Esophagus (tissue), 2 donors: ENCODE measurements around the gene SGCD. TPM values are rescaled to one million over a fixed set of nuclear protein-coding genes. Genes with fewer than 3 reads are reported as not detected.

ENCODE experiments used
- H3K27ac ChIP-seq, 2 donors: one replicate each; pipeline ENCODE4 v1.5.1; 2013; ENCODE audit warnings: low read depth in 2 of 2, mild to moderate bottlenecking in 2 of 2, inconsistent platforms in 1 of 2, low read length in 1 of 2, moderate library complexity in 1 of 2
- H3K27me3 ChIP-seq, 2 donors: one replicate each; pipeline ENCODE4 v1.6.1; 2013; ENCODE audit warnings: low read length in 2 of 2, control low read depth in 1 of 2, mild to moderate bottlenecking in 1 of 2; ENCODE audit not compliant: insufficient read depth in 2 of 2, control insufficient read depth in 1 of 2
- H3K36me3 ChIP-seq, 2 donors: one replicate each; pipeline ENCODE4 v1.6.1; 2013; ENCODE audit warnings: low read length in 1 of 2; ENCODE audit not compliant: control insufficient read depth in 2 of 2, insufficient read depth in 2 of 2
- H3K4me1 ChIP-seq, 2 donors: one replicate each; pipeline ENCODE4 v1.6.1; 2013; ENCODE audit warnings: low read length in 1 of 2; ENCODE audit not compliant: control insufficient read depth in 2 of 2, insufficient read depth in 2 of 2
- H3K4me3 ChIP-seq, 2 donors: one replicate each; pipeline ENCODE4 v1.5.1; 2013; ENCODE audit warnings: low read length in 2 of 2, mild to moderate bottlenecking in 2 of 2, low read depth in 1 of 2, moderate library complexity in 1 of 2
- H3K9me3 ChIP-seq, 2 donors: one replicate each; pipeline ENCODE4 v1.6.1; 2013; ENCODE audit warnings: mild to moderate bottlenecking in 2 of 2, low read depth in 1 of 2, low read length in 1 of 2, moderate library complexity in 1 of 2; ENCODE audit not compliant: control insufficient read depth in 2 of 2, insufficient read depth in 1 of 2
- WGBS, 2 donors: extraction: QIAGEN DNeasy Blood & Tissue Kit; methylation state at CpG; one replicate each; pipeline ENCODE4 v1.1.7; 2013; 5-methylcytosine and 5-hydroxymethylcytosine counted together
- polyA plus RNA-seq, 2 donors: library from polyadenylated mRNA; stranded (reverse); fragments of 200-250 nt; gene quantifications; one replicate each; pipeline ENCODE4 v1.2.3, GENCODE V29; 2013
- donor health status: healthy with polysubstance abuse.
- donor health status: Bipolar disorder and iron deficiency.

Gene SGCD
- polyA plus RNA-seq, 2 donors = 0.35 to 0.84 TPM

DNA sequence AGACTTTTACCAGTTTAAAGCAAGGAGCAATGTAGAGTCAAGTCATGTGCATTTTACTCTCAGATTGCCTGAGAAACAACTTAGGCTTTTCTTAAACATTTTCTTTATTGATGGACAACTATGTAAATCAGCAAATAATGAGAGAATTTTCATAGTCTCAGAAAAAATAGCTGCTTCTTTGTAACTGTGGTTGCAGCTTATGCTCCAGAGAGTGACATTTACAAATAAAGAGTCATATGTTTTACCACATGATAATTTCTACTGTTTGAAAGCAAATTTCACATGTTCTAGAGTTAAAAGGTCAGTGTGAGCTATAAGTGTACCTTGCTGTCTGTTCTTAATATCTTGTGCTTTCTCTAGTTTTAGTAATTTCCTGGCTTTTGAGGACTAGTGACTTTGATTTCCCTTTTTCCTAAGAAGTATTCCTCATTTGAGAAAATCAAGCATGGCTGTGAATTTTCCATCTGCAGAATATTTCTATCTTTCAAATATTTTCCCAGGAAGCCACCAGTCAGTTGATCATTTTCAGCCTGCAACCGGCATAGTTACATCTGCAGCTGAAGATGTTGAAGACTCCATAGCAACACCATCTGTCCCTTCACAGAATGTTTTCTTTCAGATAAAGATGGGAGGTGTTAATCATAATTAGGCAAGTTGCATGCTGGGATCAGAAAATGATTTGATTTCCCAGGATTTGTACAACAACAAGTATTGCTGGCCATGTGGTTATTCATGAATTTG, 229.9 kb downstream of the SGCD start:
- H3K27me3 ChIP-seq = no peaks in the 10 kb centered on the region
- H3K4me3 ChIP-seq = no peak overlapping the region
- H3K27ac ChIP-seq = no peak overlapping the region
- 49 to 59% methylated on average over 1 of the region's 1 CpG for WGBS, 2 donors
- H3K9me3 ChIP-seq = no peaks in the 10 kb centered on the region
- no peaks in the 10 kb centered on the region for H3K4me1 ChIP-seq
- H3K36me3 ChIP-seq = no peaks in the 10 kb centered on the region

GRCh38 chr5:156560002-156560401, 233.0 kb downstream of the SGCD start:
- 50 to 59% methylated on average over 2 of the region's 2 CpGs for WGBS, 2 donors
- Histone ChIP-seq H3K4me1 (no peaks in the 10 kb centered on the region), H3K36me3 (no peaks in the 10 kb centered on the region), H3K4me3 (no peak overlapping the region), H3K27ac (no peak overlapping the region), H3K27me3 (no peaks in the 10 kb centered on the region), H3K9me3 (no peaks in the 10 kb centered on the region)

DNA sequence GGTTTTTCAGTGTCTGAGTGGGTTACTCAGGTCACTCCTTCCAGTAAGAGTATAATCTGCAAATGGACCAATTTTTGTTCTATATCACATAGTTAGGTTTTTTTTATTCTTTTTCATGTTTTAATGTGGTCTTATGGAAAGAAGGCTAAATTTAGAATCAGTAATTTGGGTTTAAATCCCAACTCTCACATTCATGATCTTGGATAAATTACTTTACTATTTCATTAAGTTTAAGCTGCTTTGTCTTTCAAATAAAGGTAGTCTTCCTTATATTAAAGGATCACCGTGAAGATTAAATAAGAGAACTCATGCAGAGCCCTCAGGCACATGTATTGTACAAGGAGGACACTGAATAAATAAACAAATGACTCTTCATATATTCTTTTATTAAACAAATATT, 234.7 kb downstream of the SGCD start:
- H3K36me3 ChIP-seq = no peaks in the 10 kb centered on the region
- H3K27me3 ChIP-seq = no peaks in the 10 kb centered on the region
- no peaks in the 10 kb centered on the region for H3K9me3 ChIP-seq
- no peak overlapping the region for H3K27ac ChIP-seq
- WGBS, 2 donors = 48 to 71% methylated on average over 1 of the region's 1 CpG
- H3K4me3 ChIP-seq = no peak overlapping the region
- no peaks in the 10 kb centered on the region for H3K4me1 ChIP-seq

- H3K9me3 ChIP-seq = no peaks in the 10 kb centered on the region
- no peaks in the 10 kb centered on the region for H3K36me3 ChIP-seq
- no peaks in the 10 kb centered on the region for H3K4me1 ChIP-seq
- no peak overlapping the region for H3K4me3 ChIP-seq
- H3K27ac ChIP-seq = no peak overlapping the region
- no peaks in the 10 kb centered on the region for H3K27me3 ChIP-seq
These were observed 243.7 kb downstream of the SGCD start for GRCh38 chr5:156570615-156571014.

- Histone ChIP-seq H3K4me1 (no peaks in the 10 kb centered on the region), H3K9me3 (no peaks in the 10 kb centered on the region), H3K27ac (no peak overlapping the region), H3K27me3 (no peaks in the 10 kb centered on the region), H3K36me3 (no peaks in the 10 kb centered on the region), H3K4me3 (no peak overlapping the region)
- 83 to 86% methylated on average over 3 of the region's 3 CpGs for WGBS, 2 donors
These were observed 254.8 kb downstream of the SGCD start for GRCh38 chr5:156581725-156582124.

- Histone ChIP-seq H3K27ac (no peak overlapping the region), H3K9me3 (no peaks in the 10 kb centered on the region), H3K4me3 (no peak overlapping the region), H3K4me1 (no peaks in the 10 kb centered on the region), H3K27me3 (no peaks in the 10 kb centered on the region), H3K36me3 (no peaks in the 10 kb centered on the region)
- WGBS, 2 donors = 39 to 54% methylated on average over 2 of the region's 2 CpGs
These were observed 255.2 kb downstream of the SGCD start for GRCh38 chr5:156582193-156582598.

GRCh38 chr5:156584871-156585270, 257.9 kb downstream of the SGCD start:
- Histone ChIP-seq H3K9me3 (no peaks in the 10 kb centered on the region), H3K27me3 (no peaks in the 10 kb centered on the region), H3K4me1 (no peaks in the 10 kb centered on the region), H3K36me3 (no peaks in the 10 kb centered on the region), H3K27ac (no peak overlapping the region), H3K4me3 (no peak overlapping the region)

- Histone ChIP-seq H3K4me3 (no peak overlapping the region), H3K9me3 (no peaks in the 10 kb centered on the region), H3K27me3 (no peaks in the 10 kb centered on the region), H3K4me1 (no peaks in the 10 kb centered on the region), H3K36me3 (no peaks in the 10 kb centered on the region), H3K27ac (no peak overlapping the region)
- WGBS, 2 donors = 71 to 79% methylated on average over 4 of the region's 4 CpGs
These were observed 259.0 kb downstream of the SGCD start for GRCh38 chr5:156585999-156586398.

DNA sequence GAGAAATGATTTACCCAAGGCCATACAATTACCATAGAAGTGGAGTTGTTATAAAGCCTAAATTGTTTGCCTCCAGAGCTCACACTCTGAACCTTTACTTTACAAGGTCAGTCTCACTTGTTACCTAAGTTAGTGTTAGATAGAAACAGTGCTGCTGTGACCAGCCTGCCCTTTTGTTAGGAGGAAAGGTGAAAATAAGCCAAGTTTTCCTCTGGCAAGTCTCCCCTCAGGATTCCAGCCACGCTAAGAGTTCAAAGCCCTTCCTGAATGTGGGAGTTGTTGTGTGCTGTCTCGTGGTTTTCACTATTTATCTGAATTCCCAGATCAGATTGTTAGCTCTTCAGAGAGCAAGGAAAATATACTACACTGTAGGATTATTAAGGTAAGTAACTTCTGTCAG, 260.0 kb downstream of the SGCD start:
- H3K4me3 ChIP-seq = no peak overlapping the region
- no peaks in the 10 kb centered on the region for H3K27me3 ChIP-seq
- peak overlapping the region in 1 of 2 donors; percentile 21 for H3K27ac ChIP-seq
- WGBS, 2 donors = 25 to 36% methylated on average over 2 of the region's 2 CpGs
- no peaks in the 10 kb centered on the region for H3K36me3 ChIP-seq
- no peaks in the 10 kb centered on the region for H3K9me3 ChIP-seq
- no peaks in the 10 kb centered on the region for H3K4me1 ChIP-seq

- no peaks in the 10 kb centered on the region for H3K27me3 ChIP-seq
- H3K27ac ChIP-seq = no peak overlapping the region
- no peaks in the 10 kb centered on the region for H3K4me1 ChIP-seq
- WGBS, 2 donors = 71 to 81% methylated on average over 2 of the region's 2 CpGs
- no peaks in the 10 kb centered on the region for H3K36me3 ChIP-seq
- H3K9me3 ChIP-seq = no peaks in the 10 kb centered on the region
- no peak overlapping the region for H3K4me3 ChIP-seq
These were observed 261.3 kb downstream of the SGCD start for GRCh38 chr5:156588306-156588705.
